NCI-H1694 treated with DMSO at 0.1 percent for 48 hours (cell line): ENCODE data around the gene TMEM89.

Source experiments
- DNase-seq: peaks from one replicate; lab custom pipeline; 2025; lab: John Stamatoyannopoulos, UW

TMEM89 gene

DNA sequence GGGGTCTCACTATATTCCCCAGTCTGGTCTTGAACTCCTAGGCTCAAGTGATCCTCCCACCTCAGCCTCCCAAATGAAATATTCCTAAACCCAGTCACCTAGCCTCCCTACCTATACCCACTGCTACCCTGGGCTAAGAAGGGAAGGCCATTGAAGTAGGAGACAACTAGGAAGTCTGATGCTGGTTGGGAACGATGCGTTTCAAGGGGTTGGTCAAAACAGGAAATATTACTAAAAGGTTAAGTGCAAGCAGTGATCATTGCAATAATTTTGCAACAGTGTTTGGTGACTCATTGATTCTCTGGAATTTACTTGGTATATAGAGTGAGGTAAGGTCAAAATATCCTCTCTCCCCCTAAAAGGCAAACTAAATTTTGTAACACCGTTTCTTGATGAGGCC lies 7.5 kb downstream of the TMEM89 start:
- peak; percentile 2 for DNase-seq

DNA sequence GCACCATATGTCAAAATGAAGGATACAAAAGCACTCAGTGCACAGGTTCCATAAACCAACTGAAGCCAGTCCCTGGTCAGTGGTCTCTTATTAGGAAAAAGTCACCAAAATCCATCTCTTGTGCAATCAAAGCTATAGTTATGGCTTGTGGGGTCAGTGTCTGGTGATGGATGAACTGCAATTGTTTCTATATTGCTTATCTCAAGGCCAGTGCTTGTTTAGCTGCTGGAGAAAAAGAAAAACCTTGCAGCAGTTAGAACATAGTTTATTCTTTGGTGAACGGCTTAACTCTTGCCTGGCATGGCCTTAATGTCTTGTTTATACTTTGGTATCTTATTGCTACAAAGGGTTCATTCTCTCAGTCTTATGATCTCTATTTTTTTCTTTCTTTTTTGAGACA lies 9.3 kb downstream of the TMEM89 start:
- no peak for DNase-seq

DNA sequence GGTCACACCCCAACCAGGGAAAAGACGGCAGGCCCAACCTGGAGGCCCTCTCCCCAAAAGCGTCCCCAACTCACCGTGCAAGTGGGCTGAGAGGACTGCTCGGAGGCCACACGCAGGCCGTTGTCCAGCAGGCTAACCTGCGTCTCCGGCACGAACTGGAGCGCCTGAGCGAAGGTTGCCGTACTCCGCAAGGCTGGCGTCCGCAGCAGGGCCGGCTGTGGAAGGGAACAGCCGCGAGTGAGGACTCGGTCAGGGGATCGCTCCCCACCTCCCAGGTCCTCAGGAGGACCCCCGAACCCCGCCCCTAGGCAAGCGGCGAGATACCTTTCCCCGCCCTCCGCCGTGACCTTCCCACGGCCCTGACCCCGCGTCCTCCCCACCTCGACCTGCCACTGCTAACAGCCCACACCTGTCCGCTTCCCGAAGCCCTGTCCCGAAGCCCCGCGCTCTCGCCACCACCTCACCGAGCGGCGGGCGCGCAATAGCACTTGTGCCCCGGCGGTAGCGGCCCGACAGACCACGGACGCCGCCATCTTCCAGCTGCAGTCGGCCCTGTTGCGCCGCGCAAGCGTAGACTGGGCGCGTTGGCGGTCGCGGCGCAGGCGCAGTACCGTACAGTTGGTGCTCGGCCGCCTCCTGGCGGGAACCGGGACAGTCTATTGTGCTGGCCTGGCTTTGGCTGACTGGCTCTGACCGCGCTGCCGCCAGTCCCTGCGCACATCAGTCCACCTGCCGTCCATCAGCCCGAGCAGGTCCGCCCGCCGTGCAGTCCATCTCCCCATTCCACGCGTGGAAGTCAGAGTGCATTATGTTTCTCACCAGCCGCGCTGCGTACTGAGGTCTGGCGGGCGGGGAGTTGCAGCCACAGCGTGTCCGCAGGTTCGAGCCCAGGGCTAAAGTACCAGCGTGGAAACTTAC lies 12.2 kb downstream of the TMEM89 start, which contains the start of gene UQCRC1:
TSS of gene UQCRC1 (minus strand) at position 559 of the 918 bp plus-strand sequence. CDS start at position 533, 26 bp downstream.
- DNase-seq, result peak; percentile 38

DNA sequence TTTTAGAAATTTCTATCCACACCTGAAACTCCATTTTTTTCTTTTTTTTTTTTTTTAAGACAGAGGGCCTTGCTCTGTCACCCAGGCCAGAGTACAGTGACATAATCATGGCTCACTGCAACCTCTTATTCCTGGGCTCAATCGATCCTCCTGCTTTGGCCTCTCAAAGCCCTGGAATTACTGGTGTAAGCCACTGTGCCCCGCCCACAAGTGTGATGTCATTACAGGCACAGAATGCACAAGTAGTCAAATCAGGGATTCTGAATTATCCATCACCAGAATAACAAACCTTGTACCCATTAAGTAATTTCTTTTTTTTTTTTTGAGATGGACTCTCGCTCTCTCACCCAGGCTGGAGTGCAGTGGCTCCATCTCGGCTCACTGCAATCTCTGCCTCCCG lies 14.1 kb downstream of the TMEM89 start:
- DNase-seq, result no peak

DNA sequence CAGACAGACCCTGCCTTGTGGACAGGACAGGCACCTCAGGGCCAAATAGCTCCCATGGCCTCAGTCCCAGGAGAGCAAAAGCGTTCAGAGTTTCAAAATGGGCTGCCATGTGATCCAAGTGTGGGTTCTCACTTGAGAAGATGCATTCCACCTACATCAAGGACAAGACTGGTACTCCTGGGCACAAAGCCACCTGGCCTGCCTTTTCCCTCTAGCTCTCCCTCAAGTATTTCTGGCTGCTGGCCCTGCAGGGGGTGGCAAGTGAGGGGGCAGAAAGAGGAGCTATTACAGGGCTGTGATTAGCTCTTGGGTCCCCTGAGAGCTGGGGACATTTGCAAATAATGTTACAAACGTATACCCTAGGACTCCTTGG lies 20.0 kb downstream of the TMEM89 start:
- no peak for DNase-seq

DNA sequence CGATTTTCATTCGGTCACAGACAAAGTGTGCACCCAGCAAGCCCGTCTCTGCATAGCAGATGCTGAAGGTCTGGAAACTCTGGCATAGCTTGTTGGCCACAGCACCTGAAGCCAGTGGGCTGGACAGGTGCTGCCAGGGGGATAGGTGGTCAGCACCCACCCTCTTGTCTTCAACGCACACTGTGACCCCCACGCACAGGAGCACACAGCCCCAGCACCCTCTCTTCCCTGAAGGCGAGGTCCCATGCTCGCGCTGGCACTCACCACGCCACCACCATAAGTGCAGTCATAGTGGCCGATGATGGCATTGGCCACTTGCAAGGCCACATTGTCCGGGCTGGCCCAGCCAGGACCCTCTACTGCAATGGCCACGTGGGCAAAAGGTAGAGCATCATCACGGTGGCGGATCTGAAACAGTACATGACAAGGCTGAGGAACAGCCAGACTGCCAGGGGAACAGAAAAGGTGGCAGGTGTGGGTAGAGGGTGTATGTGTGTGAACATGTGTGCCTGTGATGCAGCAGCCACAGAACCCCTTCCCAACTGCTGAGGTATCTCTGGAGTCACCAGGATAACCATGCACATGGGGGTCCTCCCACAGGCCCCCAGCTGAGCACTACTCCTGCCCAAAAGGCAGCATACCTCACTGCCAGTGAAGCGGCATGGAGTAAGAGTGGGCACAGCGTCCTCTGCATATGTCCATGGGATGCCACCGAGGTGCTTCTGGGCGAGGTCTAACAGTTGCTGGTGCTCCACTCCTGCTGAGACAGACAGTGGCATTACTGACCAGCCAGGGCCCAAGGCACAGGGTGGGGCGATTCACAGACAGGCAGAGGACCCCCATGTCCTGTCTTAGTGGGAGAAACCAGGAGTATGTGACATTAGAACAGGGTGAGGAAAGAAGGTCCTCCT lies 20.6 kb downstream of the TMEM89 start:
- DNase-seq, result no peak

DNA sequence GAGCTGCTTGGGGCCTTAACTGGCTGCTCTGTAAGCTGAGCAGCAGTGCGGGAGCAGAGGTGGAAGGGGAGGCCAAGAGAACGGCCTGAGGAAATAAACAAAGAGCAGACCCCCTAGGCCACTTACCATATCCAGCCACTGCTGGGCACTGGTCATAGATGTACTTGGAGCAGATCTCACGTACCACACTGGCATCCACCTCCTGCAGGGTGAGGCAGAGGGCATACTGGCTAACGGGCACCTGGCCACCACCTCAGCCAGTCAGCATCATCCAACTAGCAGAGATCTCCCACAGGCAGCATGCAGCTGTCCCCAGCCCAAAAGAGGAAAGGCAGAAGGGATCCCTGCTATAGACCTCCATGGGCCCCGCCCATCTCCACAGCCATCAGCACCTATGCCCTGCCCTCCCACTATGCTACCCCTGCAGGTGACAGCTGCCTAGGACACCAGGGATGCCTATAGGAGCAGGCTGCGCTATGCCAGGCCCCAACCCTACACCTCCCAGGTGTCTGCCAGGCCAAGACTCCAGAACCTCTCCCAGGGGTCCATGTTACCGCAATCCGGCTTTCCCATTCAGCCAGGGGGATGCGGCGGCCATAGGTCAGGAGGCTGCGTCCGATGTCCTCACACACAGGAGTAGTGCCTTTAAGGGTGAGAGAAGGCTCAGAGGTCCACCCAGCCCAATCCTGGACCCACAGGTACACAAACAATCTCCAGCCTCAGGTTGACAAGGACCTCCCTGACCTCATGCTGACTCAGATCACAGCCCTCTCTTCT lies 21.9 kb downstream of the TMEM89 start:
- DNase-seq, result no peak

DNA sequence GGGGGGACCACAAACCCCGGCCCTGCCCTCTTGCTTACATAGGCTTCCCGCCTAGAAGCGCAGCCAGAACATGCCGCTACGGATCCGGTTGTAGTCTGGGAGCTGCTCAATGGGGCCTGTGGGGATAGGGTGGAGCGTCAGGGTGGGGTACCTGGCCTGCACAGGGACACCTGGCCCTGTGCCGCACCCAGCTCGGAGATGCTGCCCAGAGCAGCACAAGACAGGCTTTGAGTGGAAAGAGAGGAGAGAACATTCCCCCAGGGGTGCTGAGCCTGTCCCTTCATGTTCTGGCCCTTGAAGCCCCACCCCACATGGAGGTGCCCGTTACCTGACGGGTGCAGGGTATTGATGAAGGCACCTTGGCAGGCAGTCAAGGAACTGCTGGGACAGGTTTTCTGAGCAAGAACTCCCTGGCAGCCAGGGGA lies 22.5 kb downstream of the TMEM89 start:
- DNase-seq, result no peak

DNA sequence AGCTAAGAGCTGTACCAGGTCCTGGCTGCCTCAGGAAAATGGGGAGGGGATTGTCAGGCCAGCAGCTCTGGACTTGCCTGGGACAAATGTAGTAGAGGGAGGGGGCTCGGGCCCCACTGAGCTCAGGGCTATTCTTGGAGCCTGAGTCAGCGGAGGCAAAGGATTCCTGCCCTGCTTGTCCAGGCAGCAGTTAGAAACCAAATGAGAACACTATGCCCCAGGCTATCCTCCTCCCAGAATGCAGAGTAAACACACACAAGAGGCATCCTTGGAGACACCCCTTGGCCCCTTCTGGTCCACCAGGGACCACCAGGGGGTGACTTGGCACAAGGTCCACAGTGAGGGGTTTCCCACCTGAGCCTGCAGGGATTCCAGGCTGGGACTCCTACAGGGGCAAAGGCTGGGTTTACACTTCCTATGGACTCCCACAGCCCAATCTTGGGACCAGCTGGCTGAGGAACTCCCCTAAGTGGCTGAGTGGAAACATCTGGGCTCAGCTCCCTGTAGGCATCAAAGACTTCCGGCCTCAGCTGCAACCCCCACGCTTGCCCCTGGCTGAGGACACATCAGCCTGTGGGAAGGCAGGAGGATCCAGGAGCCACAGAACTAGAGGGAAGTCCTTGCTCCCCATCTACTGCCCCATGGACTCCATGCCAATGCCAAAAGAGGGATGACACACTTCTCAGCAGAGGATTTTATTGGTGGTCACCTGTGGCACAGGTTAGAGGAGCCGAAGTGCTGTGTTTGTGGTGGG lies 23.1 kb downstream of the TMEM89 start:
- DNase-seq, result no peak

DNA sequence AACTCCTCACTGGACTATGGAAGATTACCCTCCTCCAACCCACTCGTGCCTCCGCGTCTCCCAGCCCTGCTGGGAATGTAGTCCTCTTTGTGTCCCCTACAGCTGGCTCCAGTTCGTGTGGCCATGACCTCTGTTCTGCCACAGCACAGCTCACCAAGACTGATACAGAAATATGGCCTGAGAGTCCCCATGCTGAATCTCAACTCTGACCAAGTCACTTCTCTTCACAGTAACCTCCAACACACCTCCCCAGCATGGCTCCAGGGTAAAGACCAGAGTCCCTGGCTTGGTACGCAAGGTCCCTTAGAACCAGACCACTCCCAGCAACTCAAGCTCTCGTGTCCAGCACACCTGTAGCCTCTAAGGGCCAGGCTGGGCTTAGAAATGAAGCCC lies 24.2 kb downstream of the TMEM89 start:
- no peak for DNase-seq

DNA sequence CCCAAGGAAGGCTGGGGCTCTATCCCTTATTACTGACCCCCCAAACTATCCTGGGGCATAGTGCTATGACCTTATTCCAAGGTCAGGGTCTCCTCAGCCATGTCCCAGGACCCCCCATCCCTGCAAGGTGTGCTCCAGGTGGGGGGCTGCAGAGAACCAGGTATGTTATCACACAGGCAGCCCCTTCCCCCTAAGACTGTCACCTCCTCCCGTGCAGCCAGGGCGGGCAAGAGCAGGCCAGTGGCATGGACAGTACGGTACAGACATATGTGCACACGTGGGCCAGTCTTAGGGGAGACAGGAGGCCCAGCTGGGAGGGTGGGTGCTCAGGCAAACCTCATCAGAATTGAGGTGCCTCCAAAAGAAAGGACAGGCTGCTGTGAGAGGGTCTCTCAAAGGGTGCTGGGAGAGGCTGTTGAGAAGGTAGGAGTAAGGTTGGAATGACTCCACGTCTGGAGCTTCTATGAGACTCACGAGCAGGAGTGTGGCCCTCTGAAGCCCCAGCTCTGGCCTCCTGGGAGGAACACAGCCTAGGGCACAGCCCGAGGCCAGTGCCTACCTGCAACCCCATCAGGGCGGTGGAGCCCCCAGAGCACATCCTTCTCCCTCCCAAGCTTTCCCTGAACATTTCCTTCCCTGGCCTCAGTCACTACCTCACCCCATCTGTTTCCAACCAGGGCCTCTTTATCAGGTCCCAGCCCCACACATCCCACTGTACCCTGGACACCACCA lies 24.7 kb downstream of the TMEM89 start:
- no peak for DNase-seq

DNA sequence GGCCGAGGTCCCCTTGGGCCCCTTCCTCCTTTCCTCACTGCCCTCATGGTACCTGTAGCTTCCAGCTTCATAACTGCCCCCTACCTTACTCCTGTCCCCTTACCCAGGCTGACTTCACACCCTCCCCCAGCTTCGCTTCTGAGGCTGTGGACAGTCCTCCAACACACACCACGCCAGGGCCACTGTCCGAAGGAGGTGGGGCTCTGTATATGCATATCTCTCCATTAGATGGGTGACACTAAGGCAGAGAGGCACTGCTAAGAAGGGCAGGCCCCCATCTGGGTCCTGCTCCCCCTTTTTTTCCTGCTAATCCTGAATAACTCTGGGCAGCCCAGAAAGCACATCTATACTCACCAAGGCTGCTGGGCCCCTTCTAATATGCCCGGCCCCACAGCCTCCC lies 25.4 kb downstream of the TMEM89 start:
- DNase-seq, result no peak

DNA sequence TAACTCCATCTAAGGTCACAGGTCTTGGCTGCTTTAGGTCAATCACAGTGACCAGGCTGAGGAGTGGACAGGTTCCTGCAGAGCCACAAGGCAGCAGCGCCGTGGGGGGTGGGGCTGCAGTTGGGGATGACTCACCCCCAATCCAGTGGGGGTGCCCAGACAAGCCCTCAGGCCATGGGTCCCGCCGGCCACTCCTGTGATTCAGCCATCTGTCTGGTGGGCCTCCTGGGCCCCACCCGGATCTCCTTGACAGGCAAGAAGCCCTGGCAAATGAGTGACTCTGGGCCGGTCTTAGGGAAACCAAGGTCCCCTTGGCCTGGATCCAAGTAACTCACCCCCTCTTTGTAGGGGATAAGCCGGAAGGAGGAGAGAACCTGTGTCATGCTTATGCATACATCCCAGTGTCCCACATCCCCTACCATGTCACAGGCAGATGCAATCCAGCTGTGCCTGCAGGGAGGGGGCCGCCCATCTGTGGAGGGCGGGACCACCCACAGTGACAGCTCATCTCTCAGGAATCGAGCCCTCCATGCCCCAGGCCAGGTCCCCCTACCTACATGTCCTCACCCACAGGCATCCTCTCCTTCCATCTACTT lies 25.9 kb downstream of the TMEM89 start:
- DNase-seq, result no peak

DNA sequence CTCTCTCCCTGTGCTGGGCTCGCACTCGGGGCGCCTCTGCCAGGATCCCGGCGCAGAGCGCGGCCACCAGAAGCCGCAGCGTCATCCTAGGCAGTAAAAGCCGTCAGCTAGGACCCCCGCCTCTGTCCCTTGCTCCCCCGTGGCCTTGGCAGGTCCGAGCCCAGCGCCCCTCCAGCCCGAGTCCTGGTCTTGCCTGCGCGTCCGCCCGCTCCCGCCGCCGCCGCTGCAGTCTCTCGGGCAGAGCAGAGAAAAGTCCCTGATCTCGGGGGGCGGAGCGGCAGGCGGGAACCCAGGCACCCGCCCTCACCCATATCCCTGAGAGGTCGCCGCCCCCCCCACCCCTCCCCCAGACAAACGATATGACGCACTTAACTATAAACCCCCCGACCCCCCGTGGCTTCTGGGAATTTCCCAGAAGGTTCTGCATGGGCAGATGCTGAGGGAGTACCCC lies 26.5 kb downstream of the TMEM89 start, which contains the start of gene COL7A1:
TSS of gene COL7A1 (minus strand) at position 255 of the 451 bp plus-strand sequence. CDS start at position 85, 170 bp downstream.
- DNase-seq, result no peak

DNA sequence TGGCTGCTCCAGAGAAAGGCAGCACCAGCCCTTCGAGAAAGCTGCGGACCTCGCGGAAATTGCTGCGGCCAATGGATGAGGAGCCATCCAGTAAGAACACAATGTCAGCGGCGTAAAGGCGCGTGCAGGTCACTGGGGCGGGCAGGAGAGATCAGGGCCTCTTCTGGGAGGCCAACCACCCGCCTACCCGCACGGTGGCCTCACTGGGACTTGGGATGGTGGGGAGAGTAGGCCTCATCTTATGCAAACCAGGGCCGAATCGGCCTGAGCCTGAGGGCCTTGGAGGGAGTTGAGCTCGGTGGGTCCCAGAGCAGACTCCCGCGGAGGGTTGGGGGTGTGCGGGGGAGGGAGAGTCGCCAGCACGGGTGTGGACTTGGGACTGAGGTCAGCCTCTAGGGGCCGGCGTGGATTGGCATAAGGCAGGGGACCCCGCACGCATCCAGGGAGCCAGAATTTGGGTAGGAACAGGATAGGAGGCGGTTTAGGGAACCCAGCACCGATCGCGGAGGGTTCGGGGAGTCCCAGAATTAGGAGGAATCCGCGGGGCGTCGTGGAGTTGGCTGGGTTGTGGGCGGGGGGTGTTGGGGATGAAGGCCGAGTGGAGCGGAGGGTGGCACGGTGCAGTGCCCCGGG lies 27.0 kb downstream of the TMEM89 start:
- no peak for DNase-seq

DNA sequence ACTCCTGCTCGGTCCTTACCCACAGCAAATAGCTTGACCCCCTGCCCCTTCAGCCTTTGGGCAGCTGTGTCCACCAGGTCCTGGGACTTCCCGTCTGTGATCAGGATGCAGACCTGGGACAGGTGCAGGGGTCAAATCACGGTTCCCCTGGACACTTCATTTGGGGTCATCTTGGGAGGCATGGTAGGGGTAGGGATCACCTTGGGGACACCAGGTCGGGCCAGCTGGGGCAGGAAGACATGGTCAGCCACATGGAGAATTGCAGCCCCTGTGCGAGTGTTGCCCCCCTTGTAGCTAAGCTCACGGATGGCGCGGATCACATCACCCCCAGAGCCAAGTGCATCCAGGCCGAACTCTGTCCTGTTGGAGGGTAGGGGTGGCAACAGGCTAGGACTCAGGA lies 28.2 kb downstream of the TMEM89 start:
- DNase-seq, result no peak

DNA sequence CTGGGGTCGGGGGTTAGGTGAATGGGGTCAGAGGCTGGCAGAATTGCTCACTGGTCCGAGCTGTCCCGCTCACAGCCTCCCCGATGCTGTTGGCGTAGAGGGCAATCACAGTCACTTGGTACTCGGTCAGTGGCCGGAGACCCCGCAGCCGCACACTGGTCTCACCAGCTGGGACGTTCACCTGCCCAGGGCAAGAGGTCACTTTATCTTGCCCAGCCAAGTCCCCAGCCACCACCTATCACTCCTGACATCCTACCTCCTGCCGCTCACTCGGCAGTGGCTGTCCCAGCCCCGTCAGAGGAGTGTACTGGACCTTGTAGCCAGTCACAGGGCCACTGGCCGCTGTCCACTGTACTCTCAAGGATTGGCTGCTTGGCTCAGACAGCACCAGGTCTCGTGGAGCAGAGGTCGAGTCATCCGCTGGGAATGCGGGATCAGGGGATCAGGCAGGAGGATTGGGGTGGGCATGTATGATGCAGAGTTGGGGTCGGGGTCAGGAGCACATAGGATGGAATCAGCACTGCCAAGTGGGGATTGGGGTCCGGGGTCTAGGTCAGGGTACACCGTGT lies 29.0 kb downstream of the TMEM89 start:
- DNase-seq, result no peak

DNA sequence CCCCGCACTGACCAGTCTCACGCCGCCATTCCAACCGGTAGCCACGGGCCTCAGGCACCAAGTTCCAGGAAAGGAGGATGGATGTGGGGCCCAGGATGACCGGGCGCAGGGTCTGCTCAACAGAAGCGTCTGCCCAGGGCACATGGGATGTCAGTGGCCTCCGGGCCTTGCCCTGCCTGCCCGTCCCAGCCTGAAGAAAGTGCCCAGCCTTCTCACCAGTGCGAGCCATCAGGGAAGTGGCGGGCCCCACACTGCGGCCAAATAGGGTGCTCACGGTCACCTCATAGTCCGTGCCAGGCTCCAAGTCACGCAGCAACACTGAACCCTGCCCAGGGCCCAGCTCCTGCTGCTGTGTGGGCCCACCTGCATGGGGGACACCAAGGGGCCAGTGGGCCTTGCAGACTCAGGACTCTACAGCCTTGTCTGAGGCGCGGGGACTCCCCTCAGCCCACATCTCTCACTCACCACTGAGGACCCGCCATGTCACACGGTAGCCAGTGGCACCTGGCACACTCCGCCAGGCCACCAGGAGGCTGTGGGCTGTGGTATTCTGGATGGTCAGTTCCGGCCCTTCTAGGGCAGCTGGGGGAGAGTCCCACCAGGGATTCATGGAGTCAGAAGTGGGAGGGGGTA lies 29.6 kb downstream of the TMEM89 start:
- no peak for DNase-seq

DNA sequence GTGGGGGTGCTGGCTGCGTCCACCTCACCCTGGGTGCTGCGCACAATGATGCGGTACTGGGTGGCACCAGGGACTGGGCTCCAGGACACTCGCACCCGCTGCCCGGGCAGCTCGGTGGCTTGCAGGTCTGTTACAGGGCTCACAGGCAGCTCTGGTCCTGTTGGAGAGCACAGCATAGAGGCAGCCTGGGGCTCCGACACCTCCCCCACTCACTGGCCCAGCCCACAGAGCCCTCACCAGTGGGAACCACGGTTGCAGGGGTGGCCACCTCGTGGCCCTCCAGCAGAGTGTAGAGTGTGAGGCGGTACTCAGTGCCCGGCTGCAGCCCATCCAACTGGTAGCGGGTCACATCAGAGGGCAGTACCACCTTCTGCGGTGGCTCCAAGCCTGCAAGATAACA lies 30.1 kb downstream of the TMEM89 start:
- no peak for DNase-seq
